Measurements from ENCODE around the gene HES2.
"Not testable (repeated sequence)": the region's sequence is repeated elsewhere in the genome, so short reads cannot be mapped to it uniquely, and the experiment has no call there.

The HES2 gene

GRCh38 chr1:6460301-6461050, 40.8 kb upstream of the HES2 start:
- Histone ChIP-seq H3K9ac (no peak overlapping the region), H3K27ac (no peak overlapping the region), H3K36me3 (ENCODE audit: control insufficient read depth, insufficient read depth, low read length) (no peaks in the 10 kb centered on the region), H3K9me3 (ENCODE audit: control insufficient read depth, low read length) (no peaks in the 10 kb centered on the region), H3K4me1 (peaks cover 9% of the 10 kb centered on the region), H3K4me2 (ENCODE audit: low read length) (no peak overlapping the region), H2AFZ (no peak overlapping the region), H3K79me2 (peaks cover 2% of the 10 kb centered on the region), H3K27me3 (ENCODE audit: control insufficient read depth, insufficient read depth, low read length) (no peaks in the 10 kb centered on the region), H3K4me3 (ENCODE audit: low read depth, low read length) (no peak overlapping the region)
- TF ChIP-seq CTCF (IDR thresholded peaks at IDR 0.05), result no peak

- Histone ChIP-seq H3K79me2 (peaks cover 2% of the 10 kb centered on the region), H3K9me3 (ENCODE audit: control insufficient read depth, low read length) (no peaks in the 10 kb centered on the region), H3K4me2 (ENCODE audit: low read length) (no peak overlapping the region), H3K36me3 (ENCODE audit: control insufficient read depth, insufficient read depth, low read length) (no peaks in the 10 kb centered on the region), H3K4me3 (ENCODE audit: low read depth, low read length) (no peak overlapping the region), H2AFZ (no peak overlapping the region), H3K27ac (no peak overlapping the region), H3K4me1 (peaks cover 9% of the 10 kb centered on the region), H3K27me3 (ENCODE audit: control insufficient read depth, insufficient read depth, low read length) (no peaks in the 10 kb centered on the region), H3K9ac (no peak overlapping the region)
- no peak for TF ChIP-seq CTCF (IDR thresholded peaks at IDR 0.05)
These were observed 40.1 kb upstream of the HES2 start for GRCh38 chr1:6459850-6460265.

GRCh38 chr1:6456800-6457466, 37.2 kb upstream of the HES2 start:
- H3K9me3 ChIP-seq (ENCODE audit: control insufficient read depth, low read length), result no peaks in the 10 kb centered on the region
- H3K9ac ChIP-seq, result no peak overlapping the region
- no peaks in the 10 kb centered on the region for H3K27me3 ChIP-seq (ENCODE audit: control insufficient read depth, insufficient read depth, low read length)
- no peaks in the 10 kb centered on the region for H3K4me1 ChIP-seq
- H3K79me2 ChIP-seq, result peaks cover 2% of the 10 kb centered on the region
- no peak overlapping the region for H3K4me2 ChIP-seq (ENCODE audit: low read length)
- no peak for TF ChIP-seq CTCF (IDR thresholded peaks at IDR 0.05)
- H3K4me3 ChIP-seq (ENCODE audit: low read depth, low read length), result no peak overlapping the region
- H3K36me3 ChIP-seq (ENCODE audit: control insufficient read depth, insufficient read depth, low read length), result no peaks in the 10 kb centered on the region
- no peak overlapping the region for H3K27ac ChIP-seq
- no peak overlapping the region for H2AFZ ChIP-seq

- H3K4me2 ChIP-seq (ENCODE audit: low read length); H3K27me3 ChIP-seq (ENCODE audit: control insufficient read depth, insufficient read depth, low read length); H3K27ac ChIP-seq; H3K36me3 ChIP-seq (ENCODE audit: control insufficient read depth, insufficient read depth, low read length); H3K9me3 ChIP-seq (ENCODE audit: control insufficient read depth, low read length); H3K4me3 ChIP-seq (ENCODE audit: low read depth, low read length); H2AFZ ChIP-seq; H3K79me2 ChIP-seq; H3K9ac ChIP-seq; H3K4me1 ChIP-seq: not testable (repeated sequence)
These were observed 36.2 kb upstream of the HES2 start for GRCh38 chr1:6455752-6456520.
